NK-92 (cell line): ENCODE results near the gene GYG1.

Experiments
- DNase-seq: peaks from one replicate; lab custom pipeline; 2025; ENCODE audit not compliant: unreplicated experiment; lab: John Stamatoyannopoulos, UW

GYG1 gene

DNA sequence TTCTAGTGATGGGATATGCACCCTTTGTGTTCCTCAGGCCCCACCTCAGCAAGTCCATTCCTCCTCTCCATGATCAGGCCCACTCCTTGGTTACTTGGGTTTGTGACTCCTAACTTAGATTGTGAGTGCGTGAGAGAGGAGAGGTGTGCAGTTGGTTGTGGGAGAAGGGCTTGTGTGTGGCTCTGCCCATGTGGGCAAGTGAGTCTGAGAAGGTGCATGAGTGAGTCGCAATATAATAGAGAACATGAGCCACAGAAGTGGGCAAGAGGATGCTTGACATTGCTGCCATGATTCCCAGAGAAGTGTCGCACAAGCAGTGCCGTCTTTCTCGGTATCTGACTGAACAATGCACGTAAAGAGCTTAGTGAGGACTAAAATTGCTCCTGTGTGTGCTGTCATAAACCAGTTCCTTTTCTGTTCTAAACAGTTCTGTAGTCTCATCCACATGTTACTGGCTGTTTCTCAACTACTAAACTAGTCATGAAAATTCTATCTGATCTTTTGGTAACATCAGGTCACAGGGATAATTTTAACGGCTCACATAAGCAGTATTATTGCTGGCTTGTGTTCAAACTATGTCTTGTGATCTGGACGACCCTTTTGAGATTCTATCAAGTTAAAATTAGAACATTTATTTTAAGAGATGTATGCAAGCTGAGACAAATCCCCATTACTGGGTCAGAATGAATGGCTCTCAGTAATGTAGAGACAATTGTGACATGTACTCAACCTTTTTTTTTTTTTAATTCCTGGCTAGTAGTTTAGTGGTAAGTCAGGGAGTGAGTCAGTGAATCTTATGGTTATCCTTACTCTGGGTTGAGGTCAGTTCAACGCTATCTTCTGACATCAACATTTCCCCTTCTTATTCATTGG lies 25.6 kb downstream of the GYG1 start:
- no peak for DNase-seq

DNA sequence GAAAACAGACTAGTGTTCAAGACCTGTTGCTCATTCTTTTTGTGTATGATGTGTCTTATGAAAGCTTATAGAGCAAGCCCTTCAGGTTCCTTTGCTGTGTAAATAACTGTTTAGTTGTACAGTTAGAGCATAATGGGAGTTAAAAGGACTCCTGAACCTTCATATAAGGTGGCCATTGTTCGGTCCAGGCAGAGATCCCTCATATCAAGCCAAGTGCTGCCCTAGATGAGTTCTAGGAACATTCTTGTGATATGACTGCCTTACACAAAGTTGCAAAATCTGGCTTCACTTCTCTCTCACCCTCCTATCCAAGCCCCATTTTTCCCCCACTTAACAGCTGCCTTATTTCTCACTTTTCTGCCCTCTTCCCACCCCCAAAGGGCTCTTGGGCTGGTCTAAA lies 26.9 kb downstream of the GYG1 start:
- no peak for DNase-seq

DNA sequence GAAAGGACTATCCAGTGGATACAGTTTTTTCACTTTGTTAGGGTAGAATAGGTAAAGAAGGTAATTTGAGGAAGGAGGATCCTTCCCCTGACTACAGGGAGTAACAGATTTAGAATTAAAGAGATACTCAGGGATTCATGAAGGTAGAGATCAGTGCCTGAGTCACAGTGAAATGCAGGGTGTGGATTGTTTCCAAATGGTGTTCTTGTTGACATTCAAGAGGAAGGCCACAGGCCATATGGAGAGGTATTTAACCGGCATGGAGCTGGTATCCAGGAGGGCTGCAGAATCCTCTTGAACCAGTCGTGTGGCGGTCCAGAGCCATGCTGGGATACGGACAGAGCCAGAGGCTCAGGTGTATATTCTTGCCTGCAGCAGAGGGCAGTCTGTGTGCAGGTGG lies 28.2 kb downstream of the GYG1 start:
- DNase-seq: no peak

DNA sequence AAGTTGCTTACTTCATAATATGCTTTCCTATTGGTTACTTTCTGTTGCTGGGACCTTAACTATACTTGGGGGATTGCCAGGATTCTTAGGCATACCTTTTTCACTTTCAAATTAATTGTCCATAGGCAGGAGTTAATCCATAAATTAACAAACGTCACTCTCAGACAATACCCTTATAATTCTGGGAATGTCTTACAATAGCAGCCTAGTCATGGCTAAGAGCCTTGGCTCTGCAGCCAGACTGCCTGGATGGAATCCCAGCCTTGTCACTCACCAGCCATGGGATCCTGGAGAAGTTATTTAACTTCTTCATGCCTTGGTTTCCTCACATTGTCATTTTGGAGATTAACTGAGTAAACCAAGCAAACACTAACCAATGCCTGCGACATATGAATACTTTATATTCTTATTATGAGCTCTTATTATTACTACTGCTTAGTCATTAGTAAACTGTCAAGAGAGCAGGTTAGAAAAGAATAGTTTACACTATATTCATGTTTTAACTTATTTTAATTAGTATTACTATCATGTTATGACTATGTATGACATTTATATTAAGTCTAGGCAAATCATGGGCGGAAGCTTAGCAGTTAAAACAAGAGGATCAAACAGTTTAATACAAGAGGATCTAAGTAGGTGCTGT lies 29.0 kb downstream of the GYG1 start:
- no peak for DNase-seq

DNA sequence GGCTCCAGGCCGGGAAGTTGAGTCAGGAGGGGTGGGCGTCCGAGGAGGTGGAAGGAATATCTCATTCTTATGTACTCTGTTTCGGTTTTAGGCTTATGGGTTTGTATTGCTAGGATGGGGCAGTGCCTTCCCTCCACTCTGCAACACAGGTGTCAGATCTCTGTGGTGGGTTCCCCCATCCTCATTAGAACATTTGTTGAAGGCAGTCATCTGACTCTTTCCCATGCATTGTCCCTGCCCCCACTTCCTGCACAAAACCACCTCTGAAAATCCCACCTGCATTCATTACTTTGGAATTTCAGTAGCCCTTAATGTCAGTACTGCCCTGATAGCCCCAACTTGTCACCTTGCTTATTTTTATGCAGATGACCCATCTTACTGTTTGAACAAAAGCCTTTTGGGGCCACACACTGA lies 29.5 kb downstream of the GYG1 start:
- DNase-seq: no peak

DNA sequence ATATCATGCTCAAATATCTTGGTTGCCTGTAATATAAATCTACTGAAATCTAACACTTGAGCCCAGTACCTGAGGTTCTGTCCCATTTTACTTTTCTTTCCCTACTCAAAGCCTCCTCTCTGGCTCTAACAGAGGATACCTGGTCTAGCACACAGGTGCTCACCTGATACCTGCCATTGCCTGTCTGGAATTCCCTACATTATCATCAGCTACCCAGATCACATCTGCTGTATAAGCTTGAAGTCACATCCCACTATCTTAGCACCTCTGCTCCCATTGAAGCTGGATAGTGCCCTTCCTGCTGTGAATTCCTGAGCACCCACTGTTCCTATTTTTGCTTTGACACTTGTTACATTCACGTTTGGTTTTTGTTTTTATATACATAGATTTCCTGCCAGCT lies 30.5 kb downstream of the GYG1 start:
- no peak for DNase-seq

DNA sequence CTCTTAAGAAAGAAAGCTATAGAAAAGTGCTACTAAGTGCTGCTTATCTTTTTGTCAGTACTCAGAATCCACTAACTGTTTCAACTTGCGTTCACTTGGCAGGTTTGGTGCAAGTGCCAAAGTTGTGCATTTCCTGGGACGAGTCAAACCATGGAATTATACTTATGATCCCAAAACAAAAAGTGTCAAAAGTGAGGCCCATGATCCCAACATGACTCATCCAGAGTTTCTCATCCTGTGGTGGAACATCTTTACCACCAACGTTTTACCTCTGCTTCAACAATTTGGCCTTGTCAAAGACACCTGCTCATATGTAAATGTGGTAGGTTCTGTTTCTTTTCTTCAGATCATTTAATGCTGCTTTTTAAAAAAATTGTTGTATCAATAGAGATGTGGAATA lies 32.6 kb downstream of the GYG1 start:
- DNase-seq: no peak

DNA sequence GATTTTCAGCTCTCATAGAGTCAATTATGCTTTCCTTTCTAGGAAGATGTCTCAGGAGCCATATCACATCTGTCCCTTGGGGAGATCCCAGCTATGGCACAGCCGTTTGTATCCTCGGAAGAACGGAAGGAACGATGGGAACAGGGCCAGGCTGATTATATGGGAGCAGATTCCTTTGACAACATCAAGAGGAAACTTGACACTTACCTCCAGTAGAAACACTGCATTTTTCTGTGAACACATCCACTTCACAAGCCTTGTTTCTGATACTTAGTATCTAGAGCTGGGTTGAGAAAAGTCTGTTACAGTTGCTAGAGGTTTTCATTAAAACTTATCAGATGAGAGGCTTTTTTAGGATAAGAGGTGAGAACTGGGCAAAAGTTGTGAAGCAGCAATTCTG lies 35.4 kb downstream of the GYG1 start:
- DNase-seq: no peak

DNA sequence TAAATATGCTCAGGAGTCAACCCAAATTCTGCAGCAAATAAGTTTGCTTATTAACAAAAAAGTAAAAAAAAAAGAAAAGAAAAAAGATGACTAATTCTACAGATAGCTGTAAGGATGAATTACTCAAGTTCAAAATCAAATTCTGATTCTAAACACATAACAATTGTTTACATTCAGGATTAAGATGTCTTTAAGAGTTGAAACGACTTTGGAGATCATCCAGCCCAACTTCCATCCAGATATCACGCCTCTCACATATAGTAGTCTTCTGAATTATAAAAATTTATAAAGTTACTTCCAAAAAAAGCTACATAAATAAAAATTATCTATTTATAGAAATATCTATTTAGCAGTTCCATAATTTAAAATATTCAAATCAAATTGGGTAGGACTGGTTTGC lies 39.8 kb downstream of the GYG1 start:
- no peak for DNase-seq

DNA sequence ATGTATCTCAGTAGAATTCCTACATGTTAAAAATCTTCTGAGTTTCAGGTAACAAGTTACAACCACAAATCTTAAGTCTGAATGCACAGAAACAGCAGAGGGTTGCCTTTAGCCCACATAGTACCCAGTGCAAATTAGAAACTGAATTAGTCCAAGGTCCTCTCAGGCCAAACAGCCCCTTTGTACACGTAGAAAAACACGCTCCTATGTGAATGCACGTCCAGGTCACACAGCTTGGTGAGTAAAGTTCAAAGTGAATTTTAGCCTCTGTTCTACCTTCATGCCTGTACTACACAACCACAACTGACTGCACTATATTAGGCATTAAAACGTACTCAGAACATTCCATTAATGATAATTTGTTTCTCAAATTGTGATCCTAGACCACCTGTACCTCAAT lies 46.3 kb downstream of the GYG1 start:
- DNase-seq: no peak

DNA sequence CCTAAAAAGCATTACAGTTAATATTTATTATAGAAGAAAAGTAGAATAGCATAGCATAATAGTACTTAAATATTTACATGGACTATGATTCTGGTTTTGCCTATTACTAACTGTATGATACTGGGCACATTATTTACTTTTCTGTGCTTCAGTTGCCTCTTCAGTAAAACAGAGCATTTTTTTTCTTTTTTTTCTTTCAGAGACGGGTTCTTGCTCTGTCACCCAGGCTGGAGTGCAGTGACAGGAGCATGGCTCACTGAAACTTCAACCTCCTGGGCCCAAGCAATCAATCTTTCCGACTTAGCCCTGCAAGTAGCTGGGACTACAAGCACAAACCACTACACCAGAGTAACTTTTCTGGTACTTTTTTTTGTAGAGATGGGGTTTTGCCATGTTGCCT lies 47.0 kb downstream of the GYG1 start:
- no peak for DNase-seq

DNA sequence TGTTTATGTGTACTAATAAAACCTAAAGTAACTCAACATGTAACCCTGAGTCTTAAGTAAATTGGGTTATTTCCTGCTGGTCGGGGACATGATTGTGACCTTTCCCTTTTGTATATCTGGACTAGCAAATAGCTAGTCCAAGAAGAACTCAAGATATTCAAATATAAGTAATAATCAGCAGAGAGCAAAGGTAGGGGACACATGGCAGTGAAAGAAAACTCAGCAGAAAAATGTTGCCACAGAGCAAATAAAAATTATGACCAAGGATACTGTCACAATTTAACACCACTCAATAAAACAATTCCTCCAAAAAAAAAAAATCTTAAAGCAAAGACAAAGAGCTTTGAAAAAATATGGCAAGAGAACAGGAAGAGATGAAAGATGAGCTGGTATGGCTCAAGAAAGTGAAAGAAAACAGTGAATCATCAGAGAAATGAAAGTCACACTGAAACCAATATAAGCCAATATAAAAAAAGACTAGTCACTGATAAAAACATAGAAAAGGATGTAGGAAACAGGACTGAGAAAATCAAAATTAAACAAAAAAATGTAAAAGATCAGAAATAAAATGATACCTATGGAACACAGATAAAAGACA lies 51.5 kb downstream of the GYG1 start:
- DNase-seq: no peak

DNA sequence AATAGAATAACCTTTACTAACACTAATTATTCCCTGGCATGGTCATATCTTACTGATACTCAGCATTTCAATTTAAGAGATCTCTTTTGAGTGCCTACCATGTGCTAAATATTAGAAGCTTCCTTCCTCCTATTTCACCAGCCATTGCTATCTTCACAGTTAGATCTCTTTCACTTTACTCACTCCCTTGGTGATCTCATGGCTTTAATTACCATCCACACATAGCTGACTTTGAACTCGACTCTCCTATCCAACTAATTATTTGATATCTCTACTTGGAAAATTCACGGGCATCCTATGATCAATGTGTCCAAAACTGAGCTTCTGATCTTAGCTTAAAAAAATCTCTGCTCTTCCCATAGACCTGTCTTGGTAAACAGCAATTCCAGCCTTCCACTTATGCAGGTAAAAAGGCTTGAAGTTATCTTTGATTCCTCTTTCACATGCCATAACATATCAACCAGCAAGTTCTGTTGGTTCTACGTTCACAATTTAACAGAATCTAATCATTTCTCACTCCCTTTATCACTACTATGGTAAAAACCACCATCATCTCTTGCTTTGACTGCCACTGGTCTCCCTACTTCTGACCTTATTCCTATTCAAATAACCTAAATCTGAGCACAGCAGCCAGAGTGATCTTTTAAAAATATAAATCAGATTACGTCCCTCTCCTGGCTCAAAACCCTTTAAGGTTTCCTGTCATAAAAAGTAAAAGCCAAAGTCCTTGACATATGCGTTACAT lies 53.2 kb downstream of the GYG1 start:
- no peak for DNase-seq

DNA sequence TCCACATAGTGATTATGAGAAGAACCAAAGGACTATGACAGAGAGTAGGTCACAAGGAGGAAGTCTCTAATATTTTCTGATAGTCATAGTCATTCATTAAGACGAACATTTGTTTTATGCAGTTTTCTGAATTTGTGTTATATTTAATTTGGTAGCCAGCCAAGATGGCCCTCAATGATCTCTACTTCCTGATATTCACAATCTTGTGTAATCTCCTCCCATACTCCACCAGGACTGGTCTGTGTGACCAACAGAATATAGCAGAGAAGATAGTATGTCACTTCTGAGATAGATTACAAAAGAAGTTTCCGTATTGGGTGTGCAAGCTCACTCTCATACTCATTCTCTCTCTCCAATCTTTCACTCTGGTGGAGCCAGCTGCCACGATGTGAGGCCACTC lies 64.2 kb downstream of the GYG1 start:
- no peak for DNase-seq

DNA sequence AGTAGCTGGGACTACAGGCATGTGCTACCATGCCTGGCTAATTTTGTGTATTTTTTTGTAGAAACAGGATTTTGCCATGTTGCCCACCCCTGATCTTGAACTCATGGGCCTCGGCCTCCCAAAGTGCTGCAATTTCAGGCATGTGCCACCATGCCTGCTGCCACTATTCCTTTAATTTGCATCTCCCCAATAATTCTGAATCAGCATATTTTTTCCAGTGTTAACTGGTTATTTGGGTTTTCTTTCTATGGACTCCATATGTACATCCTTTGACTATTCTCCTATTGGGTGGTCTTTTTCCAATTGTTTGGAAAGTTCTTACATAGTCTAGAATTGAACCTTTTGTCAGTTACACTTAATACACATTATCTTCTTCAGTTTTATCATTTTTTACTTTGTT lies 66.9 kb downstream of the GYG1 start:
- no peak for DNase-seq

DNA sequence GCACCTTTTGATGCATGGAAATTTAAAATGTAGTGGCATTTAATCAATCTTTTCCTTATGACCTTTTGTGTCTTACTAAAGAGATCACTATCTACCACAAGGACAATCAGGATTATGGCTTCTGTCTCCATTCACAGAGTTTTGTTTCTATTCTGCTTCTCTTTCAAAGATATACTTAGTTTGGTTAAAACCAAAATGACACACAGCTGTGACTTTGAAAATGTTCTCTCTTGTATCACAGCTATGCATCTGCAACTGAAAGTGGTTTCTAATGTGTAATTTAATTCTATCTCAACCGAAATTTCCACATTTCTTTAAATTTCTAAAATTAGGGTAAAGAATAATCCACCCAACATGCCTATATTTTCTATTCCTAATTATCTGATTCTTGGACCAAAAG lies 67.3 kb downstream of the GYG1 start:
- no peak for DNase-seq

DNA sequence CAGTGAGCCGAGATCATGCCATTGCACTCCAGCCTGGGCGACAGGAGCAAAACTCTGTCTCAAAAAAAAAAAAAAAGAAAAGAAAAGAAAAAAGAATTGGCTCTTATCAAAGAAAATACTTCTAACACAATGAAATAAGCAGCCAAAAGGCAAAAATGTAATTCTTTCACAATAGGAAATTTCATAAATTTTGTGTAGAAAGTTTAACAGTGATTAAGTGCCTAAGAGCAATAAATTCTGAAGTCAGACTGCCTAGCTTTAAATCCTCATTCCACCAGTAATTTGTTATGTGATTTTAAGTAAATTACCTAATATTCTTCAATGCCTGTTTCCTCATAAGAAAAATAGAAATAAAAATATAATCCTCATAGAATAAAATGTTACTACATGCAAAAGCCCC lies 70.4 kb downstream of the GYG1 start:
- no peak for DNase-seq

DNA sequence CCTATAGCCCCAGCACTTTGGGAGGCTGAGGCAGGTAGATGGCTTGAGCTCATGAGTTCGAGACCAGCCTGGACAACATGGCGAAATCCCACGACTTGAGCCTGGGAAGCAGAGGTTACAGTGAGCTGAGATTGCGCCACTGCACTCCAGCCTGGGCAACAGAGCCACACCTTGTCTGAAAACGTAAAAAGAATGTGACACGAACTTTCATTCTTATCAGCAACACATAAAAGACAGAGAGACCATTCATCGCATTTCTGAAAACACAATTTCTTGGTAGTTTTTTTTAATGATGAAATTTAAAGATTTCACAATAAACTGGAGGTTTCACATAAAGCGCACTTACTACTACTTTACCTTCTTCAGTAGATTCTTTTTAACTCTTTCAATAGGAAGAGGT lies 76.5 kb downstream of the GYG1 start:
- DNase-seq: no peak
